ENCODE measurements around the gene ZFP82.

The ZFP82 gene

GRCh38 chr19:36441339-36441738, 22.9 kb upstream of the ZFP82 start:
- TF ChIP-seq CEBPB (IDR thresholded peaks at IDR 0.05) (no peak), MAX (IDR thresholded peaks at IDR 0.05) (no peak), TCF12 (IDR thresholded peaks at IDR 0.05; ENCODE audit: low read depth) (no peak), EP300 (IDR thresholded peaks at IDR 0.05; ENCODE audit: borderline replicate concordance) (no peak), FOXM1 (IDR thresholded peaks at IDR 0.05; ENCODE audit: borderline replicate concordance, low read depth) (no peak), CREB1 (IDR thresholded peaks at IDR 0.05; ENCODE audit: low read depth) (no peak), NFIC (IDR thresholded peaks at IDR 0.05) (no peak), TAF1 (IDR thresholded peaks at IDR 0.05; ENCODE audit: low read depth) (no peak), EGR1 (IDR thresholded peaks at IDR 0.05) (no peak), TEAD4 (IDR thresholded peaks at IDR 0.05) (no peak), ZBTB7A (IDR thresholded peaks at IDR 0.05; ENCODE audit: low read depth) (no peak), YY1 (IDR thresholded peaks at IDR 0.05; ENCODE audit: low read depth) (no peak), RAD21 (IDR thresholded peaks at IDR 0.05; ENCODE audit: low read depth) (no peak)
- TF ChIP-seq, protein P1, sequence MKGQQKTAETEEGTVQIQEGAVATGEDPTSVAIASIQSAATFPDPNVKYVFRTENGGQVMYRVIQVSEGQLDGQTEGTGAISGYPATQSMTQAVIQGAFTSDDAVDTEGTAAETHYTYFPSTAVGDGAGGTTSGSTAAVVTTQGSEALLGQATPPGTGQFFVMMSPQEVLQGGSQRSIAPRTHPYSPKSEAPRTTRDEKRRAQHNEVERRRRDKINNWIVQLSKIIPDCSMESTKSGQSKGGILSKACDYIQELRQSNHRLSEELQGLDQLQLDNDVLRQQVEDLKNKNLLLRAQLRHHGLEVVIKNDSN (IDR thresholded peaks at IDR 0.05): no peak
- TF ChIP-seq, protein P2, sequence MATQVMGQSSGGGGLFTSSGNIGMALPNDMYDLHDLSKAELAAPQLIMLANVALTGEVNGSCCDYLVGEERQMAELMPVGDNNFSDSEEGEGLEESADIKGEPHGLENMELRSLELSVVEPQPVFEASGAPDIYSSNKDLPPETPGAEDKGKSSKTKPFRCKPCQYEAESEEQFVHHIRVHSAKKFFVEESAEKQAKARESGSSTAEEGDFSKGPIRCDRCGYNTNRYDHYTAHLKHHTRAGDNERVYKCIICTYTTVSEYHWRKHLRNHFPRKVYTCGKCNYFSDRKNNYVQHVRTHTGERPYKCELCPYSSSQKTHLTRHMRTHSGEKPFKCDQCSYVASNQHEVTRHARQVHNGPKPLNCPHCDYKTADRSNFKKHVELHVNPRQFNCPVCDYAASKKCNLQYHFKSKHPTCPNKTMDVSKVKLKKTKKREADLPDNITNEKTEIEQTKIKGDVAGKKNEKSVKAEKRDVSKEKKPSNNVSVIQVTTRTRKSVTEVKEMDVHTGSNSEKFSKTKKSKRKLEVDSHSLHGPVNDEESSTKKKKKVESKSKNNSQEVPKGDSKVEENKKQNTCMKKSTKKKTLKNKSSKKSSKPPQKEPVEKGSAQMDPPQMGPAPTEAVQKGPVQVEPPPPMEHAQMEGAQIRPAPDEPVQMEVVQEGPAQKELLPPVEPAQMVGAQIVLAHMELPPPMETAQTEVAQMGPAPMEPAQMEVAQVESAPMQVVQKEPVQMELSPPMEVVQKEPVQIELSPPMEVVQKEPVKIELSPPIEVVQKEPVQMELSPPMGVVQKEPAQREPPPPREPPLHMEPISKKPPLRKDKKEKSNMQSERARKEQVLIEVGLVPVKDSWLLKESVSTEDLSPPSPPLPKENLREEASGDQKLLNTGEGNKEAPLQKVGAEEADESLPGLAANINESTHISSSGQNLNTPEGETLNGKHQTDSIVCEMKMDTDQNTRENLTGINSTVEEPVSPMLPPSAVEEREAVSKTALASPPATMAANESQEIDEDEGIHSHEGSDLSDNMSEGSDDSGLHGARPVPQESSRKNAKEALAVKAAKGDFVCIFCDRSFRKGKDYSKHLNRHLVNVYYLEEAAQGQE (IDR thresholded peaks at IDR 0.05; ENCODE audit: low read depth): no peak

DNA sequence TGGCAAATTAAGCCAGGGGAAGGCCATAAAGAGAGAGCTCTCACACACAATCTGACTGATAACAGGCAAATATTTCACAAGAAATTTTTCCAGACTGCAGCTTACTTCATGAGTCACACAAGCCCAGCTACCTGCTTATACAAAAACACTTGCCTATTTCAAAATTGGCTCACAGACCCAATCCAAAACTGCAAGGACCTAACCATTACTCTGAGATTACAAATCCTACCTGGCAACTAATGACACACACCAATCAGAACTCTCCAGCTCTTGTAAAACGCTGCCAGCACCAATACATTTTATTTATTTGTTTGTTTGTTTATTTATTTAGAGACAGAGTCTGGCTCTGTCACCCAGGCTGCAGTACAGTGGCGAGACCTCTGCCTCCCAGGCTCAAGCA, 18.1 kb upstream of the ZFP82 start:
- TF ChIP-seq RAD21 (IDR thresholded peaks at IDR 0.05; ENCODE audit: low read depth): no peak
- no peak for TF ChIP-seq YY1 (IDR thresholded peaks at IDR 0.05; ENCODE audit: low read depth)
- TF ChIP-seq, protein P1 (IDR thresholded peaks at IDR 0.05): no peak
- TF ChIP-seq TCF12 (IDR thresholded peaks at IDR 0.05; ENCODE audit: low read depth): no peak
- no peak for TF ChIP-seq CEBPB (IDR thresholded peaks at IDR 0.05)
- no peak for TF ChIP-seq TEAD4 (IDR thresholded peaks at IDR 0.05)
- TF ChIP-seq FOXM1 (IDR thresholded peaks at IDR 0.05; ENCODE audit: borderline replicate concordance, low read depth): no peak
- TF ChIP-seq NFIC (IDR thresholded peaks at IDR 0.05): no peak
- TF ChIP-seq MAX (IDR thresholded peaks at IDR 0.05): no peak
- no peak for TF ChIP-seq EP300 (IDR thresholded peaks at IDR 0.05; ENCODE audit: borderline replicate concordance)
- TF ChIP-seq TAF1 (IDR thresholded peaks at IDR 0.05; ENCODE audit: low read depth): no peak
- TF ChIP-seq ZBTB7A (IDR thresholded peaks at IDR 0.05; ENCODE audit: low read depth): no peak
- TF ChIP-seq, protein P2 (IDR thresholded peaks at IDR 0.05; ENCODE audit: low read depth): no peak
- TF ChIP-seq EGR1 (IDR thresholded peaks at IDR 0.05): no peak
- no peak for TF ChIP-seq CREB1 (IDR thresholded peaks at IDR 0.05; ENCODE audit: low read depth)

GRCh38 chr19:36423925-36424324, 5.5 kb upstream of the ZFP82 start:
- TF ChIP-seq FOXM1 (IDR thresholded peaks at IDR 0.05; ENCODE audit: borderline replicate concordance, low read depth) (no peak), EP300 (IDR thresholded peaks at IDR 0.05; ENCODE audit: borderline replicate concordance) (no peak), TAF1 (IDR thresholded peaks at IDR 0.05; ENCODE audit: low read depth) (no peak)
- TF ChIP-seq, protein P1 (IDR thresholded peaks at IDR 0.05): no peak

DNA sequence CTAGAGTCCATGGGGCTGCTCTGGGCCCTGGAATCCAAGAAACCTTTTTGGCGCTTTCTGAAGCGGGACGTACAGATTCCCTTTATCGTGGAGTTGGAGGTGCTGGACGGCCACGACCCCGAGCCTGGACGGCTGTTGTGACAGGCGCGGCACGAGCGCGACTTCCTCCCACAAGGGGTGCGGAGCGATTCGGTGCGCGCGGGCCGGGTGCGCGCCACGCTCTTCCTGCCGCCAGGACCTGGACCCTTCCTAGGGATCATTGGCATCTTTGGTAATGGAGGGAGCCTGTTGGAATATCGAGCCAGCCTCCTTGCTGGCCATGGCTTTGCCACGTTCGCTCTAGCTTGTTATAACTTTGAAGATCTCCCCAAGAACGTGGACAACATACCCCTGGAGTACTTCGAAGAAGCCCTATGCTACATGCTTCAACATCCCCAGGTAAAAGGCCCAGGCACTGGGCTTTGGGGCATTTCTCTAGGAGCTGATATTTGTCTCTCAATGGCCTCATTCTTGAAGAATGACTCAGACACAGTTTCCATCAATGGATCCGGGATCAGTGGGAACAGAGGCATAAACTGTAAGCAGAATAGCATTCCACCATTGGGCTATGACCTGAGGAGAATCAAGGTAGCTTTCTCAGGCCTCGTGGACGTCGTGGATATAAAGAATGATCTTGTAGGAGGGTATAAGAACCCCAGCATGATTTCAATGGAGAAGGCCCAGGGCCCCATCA, 3.5 kb upstream of the ZFP82 start:
- TF ChIP-seq RAD21 (IDR thresholded peaks at IDR 0.05; ENCODE audit: low read depth) (no peak), FOXM1 (IDR thresholded peaks at IDR 0.05; ENCODE audit: borderline replicate concordance, low read depth) (no peak), CREB1 (IDR thresholded peaks at IDR 0.05; ENCODE audit: low read depth) (no peak), EP300 (IDR thresholded peaks at IDR 0.05; ENCODE audit: borderline replicate concordance) (no peak), CEBPB (IDR thresholded peaks at IDR 0.05) (no peak), TEAD4 (IDR thresholded peaks at IDR 0.05) (no peak), NFIC (IDR thresholded peaks at IDR 0.05) (no peak), MAX (IDR thresholded peaks at IDR 0.05) (no peak), EGR1 (IDR thresholded peaks at IDR 0.05) (no peak)
- TF ChIP-seq, protein P1 (IDR thresholded peaks at IDR 0.05): no peak
